NCI-H2029 treated with DMSO at 0.1 percent for 48 hours (cell line): ENCODE data around the gene DOP1B.
"Not testable (repeated sequence)": the region's sequence is repeated elsewhere in the genome, so short reads cannot be mapped to it uniquely, and the experiment has no call there.

ENCODE experiments used
- DNase-seq: peaks from one replicate; lab custom pipeline; 2025; lab: John Stamatoyannopoulos, UW

Gene DOP1B

DNA sequence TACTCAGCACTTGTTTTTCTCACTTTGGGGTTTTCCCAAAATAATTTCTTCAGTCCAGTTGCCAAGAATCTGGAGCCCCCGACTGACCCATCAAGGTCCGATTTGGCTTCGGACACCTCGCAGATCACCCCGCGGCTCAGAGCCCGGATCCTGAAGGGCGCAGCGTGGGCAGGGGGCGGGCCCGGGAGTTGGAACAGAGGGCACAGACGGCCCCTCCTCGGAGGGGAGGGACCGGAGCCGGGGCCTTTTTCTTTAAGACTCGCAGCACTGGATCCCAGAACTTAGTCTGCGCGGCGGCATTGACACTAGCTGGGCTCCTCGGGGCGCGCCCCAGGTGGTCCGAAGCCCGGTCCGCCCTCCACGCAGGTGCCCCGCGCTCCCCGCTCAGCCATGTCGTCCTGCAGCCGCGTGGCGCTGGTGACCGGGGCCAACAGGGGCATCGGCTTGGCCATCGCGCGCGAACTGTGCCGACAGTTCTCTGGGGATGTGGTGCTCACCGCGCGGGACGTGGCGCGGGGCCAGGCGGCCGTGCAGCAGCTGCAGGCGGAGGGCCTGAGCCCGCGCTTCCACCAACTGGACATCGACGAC is 21.7 kb upstream of the DOP1B start, which contains the start of gene CBR3:
Gene CBR3 (plus strand): TSS at position 277 of the 588 bp plus-strand sequence. CDS start 114 bp downstream, at position 391.
- DNase-seq = no peak

DNA sequence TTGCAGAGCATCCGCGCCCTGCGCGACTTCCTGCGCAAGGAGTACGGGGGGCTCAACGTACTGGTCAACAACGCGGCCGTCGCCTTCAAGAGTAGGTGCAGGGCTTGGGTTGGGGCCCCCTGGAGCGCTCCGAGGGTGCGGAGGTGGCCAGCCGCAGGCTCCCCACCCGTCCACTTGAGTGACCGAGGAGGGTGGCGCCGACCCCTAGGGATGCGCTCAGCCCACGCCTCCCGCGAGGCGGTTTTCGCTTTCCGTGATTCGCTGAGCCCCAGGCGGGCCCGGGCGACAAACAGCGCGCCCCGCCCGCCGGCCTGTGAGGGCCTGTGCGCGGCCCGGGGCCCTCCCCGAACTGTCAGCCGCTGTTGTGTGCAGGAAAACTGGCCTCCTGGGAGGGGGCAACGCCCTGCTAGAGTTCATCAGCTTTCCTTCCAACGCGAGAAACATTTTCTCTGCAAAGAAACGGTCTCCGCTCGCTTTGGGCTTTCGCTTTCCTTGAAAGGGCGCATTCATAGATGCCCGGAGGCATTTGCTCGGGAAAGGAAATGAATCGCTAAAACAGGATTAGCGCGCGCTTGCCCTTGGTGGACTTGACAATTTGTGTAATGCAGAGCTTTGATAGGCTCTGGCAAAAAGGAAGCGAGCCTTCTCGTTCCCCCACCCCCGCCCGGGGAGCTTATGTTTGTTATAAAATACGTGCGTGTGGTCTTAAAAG is 21.1 kb upstream of the DOP1B start:
- DNase-seq = peak; percentile 23

DNA sequence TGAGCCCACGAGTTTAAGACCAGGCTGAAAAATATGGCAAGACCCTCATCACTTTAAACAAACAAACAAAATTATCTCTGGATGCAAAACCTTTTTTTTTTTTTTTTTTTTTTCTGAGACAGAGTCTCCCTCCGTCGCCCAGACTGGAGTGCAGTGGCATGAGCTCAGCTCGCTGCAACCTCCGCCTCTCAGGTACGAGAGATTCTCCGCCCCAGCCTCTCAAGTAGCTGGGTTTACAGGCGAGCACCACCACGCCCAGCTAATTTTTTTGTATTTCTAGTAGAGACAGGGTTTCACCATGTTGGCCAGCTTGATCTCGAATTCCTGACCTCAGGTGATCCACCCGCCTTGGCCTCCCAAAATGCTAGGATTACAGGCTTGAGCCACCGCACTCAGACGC is 16.8 kb upstream of the DOP1B start:
- not testable (repeated sequence) for DNase-seq

DNA sequence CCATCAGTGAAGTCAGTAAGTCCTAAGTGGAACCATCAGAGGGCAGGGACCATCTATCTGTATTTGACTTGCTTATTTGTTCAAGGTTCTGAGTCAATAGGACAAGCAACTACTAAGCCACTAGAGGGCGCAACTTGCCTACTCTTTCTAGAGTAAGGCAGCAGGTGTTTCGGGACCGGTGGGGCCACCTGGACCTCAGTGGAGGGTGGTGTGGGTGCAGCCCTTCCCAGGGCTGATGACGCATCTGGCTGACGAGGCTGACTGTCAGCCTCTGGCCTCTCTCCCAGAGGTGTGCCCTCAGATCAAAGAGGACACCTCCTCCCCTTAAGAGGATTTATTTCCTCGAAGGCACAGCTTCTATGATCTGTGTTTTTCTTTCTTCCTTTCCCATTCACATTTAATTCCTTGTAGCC is 15.1 kb upstream of the DOP1B start:
- peak; percentile 98 for DNase-seq

DNA sequence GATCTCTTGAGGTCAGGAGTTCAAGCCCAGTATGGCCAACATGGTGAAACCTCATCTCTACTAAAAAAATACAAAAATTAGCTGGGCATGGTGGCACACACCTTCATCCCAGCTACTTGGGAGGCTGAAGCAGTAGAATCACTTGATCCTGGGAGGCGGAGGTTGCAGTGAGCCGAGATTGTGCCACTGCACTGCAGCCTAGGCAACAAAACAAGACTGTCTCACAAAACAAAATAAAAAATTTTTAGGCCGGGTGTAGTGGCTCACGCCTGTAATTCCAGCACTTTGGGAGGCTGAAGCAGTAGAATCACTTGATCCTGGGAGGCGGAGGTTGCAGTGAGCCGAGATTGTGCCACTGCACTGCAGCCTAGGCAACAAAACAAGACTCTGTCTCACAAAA is 12.4 kb upstream of the DOP1B start:
- not testable (repeated sequence) for DNase-seq

DNA sequence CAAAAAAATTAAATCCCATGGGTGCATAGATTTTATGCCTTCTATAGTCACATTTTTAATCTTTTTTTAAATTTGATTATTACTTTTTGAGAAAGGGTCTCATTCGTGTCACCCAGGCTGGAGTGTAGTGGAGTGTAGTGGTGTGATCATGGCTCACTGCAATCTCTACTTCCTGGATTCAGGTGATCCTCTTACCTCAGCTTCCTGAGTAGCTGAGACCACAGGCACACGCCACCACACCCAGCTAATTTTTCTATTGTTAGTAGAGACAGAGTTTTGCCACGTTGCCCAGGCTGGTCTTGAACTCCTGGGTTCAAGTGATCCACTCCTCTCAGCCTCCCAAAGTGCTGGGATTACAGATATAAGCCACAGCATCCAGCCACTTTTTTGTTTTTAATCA is 11.4 kb upstream of the DOP1B start:
- DNase-seq = no peak

DNA sequence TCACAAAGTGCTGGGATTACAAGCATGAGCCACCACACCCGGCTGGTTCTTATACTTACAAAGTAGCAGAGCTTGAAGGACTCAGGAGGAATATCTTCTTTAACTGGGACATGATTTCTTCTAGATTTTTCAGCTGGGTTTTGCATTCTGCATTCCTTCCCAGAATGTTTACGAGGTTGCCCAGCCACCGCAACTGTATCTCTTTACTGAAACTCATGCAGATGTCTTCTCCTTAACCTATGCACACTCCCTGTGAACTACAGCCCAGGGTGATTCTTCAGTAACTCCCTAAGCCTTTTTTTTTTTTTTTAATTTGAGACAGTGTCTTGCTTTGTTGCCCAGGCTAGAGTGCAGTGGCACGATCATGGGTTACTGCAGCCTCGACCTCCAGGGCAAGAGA is 8.7 kb upstream of the DOP1B start:
- DNase-seq = no peak

DNA sequence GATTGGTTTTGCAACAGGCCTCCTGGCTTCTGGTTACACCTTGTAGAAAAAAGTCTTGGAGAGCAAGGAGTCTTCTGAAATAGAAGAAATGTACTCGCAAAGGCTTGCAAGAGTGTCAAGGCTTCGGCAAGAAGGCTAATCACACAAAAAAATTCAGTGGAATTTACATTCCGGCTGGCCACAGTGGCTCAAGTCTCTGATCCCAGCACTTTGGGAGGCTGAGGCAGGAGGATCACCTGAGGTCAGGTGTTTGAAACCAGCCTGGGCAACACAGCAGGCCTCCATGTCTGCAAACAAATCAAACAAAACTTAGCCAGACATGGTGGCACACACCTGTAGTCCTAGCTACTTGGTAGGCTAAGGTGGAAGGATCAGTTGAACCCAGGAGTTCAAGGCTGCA is 7.7 kb upstream of the DOP1B start:
- no peak for DNase-seq

DNA sequence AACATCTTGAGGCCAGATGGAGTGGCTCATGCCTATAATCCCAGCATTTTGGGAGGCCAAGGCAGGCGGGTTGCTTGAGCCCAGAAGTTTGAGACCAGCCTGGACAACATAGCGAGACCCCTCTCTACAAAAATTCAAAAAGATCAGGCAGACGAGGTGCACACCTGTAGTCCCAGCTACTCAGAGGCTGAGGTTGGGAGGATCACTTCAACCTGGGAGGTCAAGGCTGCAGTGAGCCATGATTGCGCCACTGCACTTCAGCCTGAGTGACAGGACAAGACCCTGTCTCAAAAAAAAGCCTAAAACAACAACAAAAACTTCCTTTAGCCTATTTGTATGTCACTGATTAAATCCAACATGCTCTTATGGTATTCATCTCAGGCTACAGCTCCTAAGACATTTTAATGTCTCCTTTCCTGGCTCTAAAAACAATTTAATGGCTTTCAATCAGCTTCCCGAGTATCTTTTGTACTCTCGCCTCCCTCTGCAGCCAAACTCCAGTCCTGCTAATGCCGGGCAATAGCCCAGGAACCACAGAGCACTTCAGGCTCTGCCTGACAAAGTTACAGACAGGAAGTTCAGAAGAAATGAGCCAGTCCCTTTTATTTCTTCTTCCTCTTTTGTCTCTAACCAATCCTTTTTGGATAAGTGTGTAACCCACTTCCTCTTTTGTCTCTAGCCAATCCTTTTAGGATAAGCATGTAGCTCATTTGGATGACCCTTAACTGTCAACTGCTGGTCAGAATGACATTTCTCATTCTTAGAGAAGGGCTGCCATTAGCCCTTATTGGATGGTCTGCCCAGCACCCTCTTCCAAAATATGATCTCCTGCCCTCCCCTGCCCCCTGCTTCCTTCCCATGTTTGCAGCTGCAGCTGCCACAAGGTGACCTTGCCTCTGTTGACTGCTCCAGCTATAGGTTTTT is 6.6 kb upstream of the DOP1B start:
- peak; percentile 59 for DNase-seq

DNA sequence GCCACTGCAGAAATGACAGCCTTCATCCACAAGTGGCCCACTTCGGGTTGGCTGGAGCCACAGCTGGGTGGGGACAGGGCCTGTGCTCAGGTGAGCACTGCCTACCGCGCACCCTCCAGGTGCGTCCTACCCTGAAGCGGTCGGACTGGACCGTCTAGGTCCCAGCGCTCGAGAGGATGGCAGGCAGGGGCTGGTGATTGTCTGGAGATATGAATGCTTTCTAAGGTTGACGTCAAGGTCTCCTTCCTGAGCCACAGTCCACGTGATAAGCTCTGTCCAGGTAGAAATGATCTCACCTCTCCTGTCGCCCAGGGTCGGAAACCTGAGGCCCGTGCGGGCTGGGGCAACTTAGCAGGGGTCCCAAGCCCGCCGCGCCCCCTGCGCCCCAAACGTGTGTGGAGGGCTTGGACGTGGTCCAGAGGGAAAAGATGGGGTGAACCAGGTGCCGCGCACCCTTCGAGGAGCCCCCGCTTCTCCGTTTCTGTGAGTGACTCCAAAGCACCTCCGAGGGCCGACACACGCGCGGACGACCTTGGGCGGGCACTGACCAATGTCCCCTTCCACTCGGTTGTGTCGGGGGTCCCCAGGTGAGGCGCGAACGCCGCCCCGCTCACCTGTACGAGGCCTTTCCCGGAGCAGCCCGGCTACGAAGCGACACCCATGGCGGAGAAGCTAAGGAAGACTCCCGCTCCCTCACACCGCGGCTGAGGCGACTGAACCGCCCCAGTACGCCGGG is 853 bp upstream of the DOP1B start:
- peak; percentile 67 for DNase-seq

DNA sequence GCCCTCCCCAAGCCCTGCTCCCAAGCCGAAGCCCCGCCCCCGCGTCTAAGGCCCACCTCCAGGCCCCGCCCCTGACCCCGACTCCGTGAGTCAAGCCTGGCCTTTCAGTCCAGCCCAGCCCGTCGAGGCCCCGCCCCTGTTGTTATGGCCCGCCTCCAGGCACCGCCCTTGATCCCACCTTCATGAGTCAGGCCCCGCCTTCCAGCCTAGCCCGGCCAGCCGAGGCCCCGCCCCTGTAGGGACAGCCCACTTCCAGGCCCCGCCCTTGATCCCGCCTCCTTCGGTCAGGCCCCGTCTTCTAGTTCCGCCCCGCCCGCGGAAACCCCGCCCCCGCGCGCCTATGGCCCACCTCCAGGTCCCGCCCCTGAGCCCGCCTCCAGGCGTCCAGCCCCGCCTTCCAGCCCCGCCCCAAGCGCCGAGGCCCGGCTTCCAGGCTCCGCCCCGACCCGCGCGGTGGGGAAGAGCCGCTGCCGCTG is 247 bp upstream of the DOP1B start:
- peak; percentile 95 for DNase-seq

DNA sequence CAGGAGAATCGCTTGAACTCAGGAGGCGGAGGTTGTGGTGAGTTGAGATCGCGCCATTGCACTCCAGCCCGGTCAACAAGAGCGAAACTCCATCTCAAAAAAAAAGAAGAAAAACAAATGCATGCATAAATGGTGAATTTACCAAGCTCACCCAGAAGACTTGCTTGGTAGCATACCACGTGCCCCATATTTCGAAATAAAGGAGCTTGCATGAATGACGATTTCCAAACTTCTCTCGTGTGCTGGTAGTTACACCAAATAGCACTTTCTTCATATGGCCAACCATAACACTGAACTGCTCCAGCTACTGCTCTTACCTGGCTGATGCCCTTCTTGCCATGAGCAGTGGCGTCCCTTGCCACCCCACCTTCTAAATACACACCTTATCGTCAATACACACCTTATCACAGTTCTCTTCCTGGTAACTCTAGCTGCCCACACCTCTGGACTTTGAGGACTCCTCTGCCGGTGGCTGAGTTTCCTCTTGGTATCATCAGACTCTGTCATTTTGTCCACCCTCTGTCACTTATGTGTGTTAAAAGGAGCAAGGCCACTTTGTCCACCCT is 2.8 kb downstream of the DOP1B start:
- no peak for DNase-seq

DNA sequence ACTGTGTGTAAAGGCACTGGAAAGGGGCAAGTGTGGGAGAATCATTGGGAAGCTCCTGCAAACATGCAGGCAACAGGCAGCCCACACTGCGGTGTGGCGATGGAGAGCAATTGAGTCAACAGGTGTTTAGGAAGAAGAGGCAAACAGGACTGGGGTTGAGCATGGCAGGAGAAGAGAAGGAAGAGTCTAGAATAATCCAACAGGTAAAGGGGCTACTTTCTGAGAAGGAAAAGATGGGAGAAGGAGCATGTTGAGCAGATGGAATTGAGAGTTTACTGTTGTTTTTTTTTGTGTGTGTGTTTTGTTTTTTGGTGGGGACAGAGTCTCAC is 4.2 kb downstream of the DOP1B start:
- DNase-seq = no peak

DNA sequence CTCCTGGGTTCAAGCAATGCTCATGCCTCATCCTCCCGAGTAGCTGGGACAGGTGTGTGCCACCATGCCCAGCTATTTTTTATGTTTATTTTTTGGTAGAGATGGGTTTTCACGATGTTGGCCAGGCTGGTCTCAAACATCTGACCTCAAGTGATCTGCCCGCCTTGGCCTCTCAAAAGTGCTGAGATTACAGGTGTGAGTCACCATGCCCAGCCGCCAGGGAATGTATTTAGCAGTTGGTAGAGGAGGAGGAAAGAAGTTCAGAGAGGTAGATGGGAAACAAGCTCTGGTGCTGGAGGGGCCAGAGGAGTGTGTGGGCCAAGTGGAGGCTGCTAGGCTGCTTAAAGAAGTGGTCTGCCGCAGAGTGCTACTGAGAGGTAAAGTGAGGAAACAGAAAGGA is 6.0 kb downstream of the DOP1B start:
- DNase-seq = no peak

DNA sequence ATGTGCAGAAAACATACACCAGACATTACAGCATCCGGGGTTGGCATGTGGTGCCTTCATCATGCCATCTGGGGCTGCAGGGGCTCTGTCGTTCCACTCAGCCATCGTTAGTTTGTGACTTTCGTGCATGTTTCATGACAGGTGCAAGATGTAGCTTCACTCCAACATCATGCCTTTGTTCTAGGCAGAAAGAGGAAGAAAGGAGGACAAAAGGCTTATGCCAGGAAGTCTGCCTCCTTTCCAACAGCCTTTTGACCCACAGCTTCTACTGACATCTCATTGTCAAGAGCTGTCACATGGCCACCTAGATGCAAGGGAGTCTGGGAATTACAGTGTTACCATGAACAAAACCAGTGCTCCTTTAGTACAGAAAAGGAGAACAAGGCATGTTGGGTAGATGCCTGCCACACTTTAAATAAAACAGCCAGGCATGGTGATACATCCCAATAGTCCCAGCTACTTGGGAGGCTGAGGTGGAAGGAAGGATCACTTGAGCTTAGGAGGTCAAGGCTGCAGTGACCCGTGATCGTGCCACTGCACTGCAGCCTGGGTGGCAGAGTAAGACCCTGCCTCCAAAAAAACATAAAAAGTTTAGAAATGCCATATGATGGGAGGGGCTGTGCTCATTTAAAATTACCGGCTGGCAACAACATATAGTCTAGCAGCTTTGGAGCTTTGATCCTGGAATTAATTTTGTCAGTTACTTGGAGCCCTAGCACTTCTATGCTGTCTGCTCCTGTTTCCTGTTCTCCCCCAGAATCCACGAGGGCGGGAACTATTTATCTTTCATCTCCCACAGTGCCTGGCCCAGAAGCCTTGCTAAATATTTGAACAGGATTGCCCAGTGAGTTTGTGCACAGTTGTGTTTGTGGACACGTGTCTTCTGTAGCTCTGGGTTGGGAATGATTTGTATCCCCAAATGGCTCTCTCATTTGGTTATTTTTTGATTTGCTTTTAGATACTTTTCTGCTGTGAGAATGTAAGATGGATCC is 7.4 kb downstream of the DOP1B start:
- peak; percentile 72 for DNase-seq

DNA sequence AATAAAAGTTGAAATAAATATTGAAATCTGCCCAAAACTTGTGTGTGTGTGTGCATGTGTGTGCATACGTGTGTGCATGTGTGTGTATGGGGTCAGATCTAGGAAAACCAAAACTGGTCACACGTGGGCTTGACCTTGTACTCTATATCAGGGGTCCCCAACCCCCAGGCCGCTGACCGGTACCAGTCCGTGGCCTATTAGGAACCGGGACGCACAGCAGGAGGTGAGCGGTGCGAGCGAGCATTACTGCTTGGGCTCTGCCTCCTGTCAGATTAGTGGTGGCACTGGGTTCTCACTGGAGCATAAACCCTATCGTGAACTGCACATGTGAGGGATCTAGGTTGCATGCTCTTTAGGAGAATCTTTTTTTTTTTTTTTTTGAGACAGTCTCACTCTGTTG is 8.7 kb downstream of the DOP1B start:
- DNase-seq = no peak

DNA sequence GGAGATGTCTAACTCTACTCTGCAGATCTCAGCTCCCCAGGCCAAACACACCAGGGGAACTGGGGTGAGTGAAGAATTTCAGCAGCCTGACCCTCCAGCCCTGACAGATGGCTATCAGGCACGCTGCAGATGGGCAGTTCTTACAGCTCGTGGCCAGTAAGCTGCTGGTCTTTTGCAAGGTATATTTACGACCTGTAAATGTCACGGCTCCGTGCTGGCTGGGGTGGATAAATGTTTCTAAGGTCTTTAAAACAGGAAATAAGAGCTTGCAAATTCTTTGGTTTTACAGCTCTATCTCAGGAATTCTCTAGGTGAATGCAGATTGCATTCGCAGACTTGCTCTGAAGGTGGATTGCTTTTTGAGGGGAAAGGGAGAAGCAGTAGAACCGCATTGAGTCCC is 10.1 kb downstream of the DOP1B start:
- DNase-seq = no peak

DNA sequence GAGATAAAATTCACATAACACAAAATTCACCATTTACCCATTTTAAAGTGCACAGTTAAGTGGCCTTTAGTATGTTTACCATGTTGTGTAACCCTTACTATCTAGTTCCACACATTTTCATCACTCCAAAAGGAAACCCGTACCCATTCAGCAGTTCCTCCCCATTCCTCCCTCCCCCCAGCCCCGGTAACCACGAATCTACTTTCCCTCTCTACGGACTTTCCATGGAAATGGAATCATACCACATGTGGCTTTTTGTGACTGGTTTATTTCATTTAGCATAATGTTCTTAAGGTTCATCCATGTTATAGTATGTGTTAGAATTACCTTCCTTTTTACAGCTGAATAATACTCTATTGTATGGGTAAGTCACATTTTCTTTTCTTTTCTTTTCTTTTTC is 10.9 kb downstream of the DOP1B start:
- no peak for DNase-seq

DNA sequence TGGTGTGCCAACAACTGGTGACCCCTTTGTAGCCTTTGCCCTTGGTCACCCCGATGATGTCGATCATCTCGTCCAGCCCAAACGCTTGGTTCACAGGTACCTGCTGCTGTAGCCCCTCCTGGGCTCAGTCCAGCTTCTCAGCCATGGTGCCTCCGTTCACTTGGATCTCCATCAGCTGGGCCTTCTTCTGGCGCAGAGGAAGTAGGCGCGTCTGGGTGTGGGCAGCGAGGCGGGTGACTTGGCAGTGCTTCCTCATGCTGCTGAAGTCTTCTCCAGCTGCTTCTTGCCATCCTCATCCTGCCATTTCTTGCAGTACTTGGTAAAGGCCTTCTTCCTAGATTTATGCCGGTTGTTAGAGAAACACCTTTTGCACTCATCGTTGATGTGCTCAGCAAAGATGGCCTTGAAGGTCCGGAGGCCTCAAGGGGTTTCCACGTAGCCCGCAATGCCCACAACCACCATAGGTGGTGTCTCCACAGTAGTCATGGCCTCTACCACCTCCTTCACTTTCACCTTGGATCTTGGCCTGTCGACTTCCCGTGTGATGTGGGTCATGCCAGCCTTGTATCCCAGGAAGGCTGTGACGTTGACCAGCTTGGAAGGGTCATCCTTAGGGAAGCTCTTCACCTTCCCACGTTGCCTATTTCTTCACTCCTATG is 13.0 kb downstream of the DOP1B start:
- DNase-seq = no peak

DNA sequence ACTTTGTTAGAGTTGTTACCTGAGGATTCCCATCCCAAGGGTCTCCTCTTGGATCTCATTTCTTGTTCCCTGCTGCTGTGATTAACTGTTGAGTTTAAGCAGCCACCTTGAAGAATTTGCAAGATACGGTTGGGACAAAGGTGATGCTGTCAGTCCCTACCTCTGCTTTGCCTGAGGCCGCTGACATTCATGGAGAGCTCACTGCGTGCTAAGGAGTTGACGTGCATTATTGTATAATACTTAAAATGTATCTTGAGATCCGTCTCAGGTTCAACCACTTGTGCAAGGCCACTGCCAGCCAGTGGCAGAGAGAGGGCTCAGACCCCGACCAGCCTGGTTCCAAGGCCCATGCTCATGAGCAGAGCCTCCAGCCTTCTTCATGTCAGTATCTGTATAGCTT is 14.2 kb downstream of the DOP1B start:
- DNase-seq = no peak
